Measurements from ENCODE around the gene LPP.

LPP gene

GRCh38 chr3:188272481-188273372 is 118.8 kb downstream of the LPP start:
- DNase-seq (ENCODE audit: low spot score): no peak

- DNase-seq (ENCODE audit: low spot score): no peak
Observed at GRCh38 chr3:188274249-188274915, 120.4 kb downstream of the LPP start.

GRCh38 chr3:188276375-188276774 is 122.4 kb downstream of the LPP start:
- no peak for DNase-seq (ENCODE audit: low spot score)

- no peak for DNase-seq (ENCODE audit: low spot score)
Observed at GRCh38 chr3:188278717-188279324, 124.9 kb downstream of the LPP start.

- DNase-seq (ENCODE audit: low spot score): no peak
Observed at GRCh38 chr3:188279502-188280335, 125.8 kb downstream of the LPP start.

GRCh38 chr3:188280627-188281026 is 126.7 kb downstream of the LPP start:
- no peak for DNase-seq (ENCODE audit: low spot score)

- no peak for DNase-seq (ENCODE audit: low spot score)
Observed at GRCh38 chr3:188282871-188283270, 128.9 kb downstream of the LPP start.

- no peak for DNase-seq (ENCODE audit: low spot score)
Observed at GRCh38 chr3:188283347-188283746, 129.4 kb downstream of the LPP start.

GRCh38 chr3:188284455-188285212 is 130.7 kb downstream of the LPP start:
- DNase-seq (ENCODE audit: low spot score): no peak

- peak; percentile 68 for DNase-seq (ENCODE audit: low spot score)
Observed at GRCh38 chr3:188286087-188286513, 132.1 kb downstream of the LPP start.

- DNase-seq (ENCODE audit: low spot score): no peak
Observed at GRCh38 chr3:188287339-188287738, 133.4 kb downstream of the LPP start.

- DNase-seq (ENCODE audit: low spot score): no peak
Observed at GRCh38 chr3:188287762-188288505, 134.0 kb downstream of the LPP start.

- DNase-seq (ENCODE audit: low spot score): no peak
Observed at GRCh38 chr3:188292251-188292650, 138.3 kb downstream of the LPP start.

- no peak for DNase-seq (ENCODE audit: low spot score)
Observed at GRCh38 chr3:188292827-188293226, 138.9 kb downstream of the LPP start.

- no peak for DNase-seq (ENCODE audit: low spot score)
Observed at GRCh38 chr3:188294113-188294512, 140.2 kb downstream of the LPP start.

GRCh38 chr3:188294823-188295487 is 141.0 kb downstream of the LPP start:
- DNase-seq (ENCODE audit: low spot score): peak; percentile 65

GRCh38 chr3:188295876-188296275 is 141.9 kb downstream of the LPP start:
- DNase-seq (ENCODE audit: low spot score): no peak

- DNase-seq (ENCODE audit: low spot score): no peak
Observed at GRCh38 chr3:188296761-188297612, 143.0 kb downstream of the LPP start.

- no peak for DNase-seq (ENCODE audit: low spot score)
Observed at GRCh38 chr3:188298585-188298984, 144.6 kb downstream of the LPP start.

Data from hepatic stellate cell (primary cell).